ENCODE data around the gene TTLL6.
"Not testable (repeated sequence)": the region's sequence is repeated elsewhere in the genome, so short reads cannot be mapped to it uniquely, and the experiment has no call there.

TTLL6 gene

DNA sequence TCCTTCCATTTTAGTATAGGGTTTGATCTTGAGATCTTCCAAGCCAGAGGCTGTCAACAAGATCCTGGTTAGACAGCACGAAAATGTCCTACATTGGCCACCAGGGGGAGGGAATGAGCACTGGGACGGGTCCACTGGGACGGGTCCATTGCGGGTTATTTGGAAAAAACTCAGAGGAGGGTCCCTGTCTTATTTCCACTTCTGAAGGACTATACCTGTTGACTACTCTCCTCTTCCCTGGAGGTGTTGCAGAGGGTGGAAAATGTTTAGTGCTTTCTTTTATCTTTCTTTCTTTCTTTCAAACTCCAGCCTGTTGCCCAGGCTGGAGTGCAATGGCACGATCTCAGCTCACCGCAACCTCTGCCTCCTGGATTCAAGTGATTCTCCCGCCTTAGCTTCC is 2.5 kb downstream of the TTLL6 start:
- DNase-seq = peak; percentile 56 to 68

DNA sequence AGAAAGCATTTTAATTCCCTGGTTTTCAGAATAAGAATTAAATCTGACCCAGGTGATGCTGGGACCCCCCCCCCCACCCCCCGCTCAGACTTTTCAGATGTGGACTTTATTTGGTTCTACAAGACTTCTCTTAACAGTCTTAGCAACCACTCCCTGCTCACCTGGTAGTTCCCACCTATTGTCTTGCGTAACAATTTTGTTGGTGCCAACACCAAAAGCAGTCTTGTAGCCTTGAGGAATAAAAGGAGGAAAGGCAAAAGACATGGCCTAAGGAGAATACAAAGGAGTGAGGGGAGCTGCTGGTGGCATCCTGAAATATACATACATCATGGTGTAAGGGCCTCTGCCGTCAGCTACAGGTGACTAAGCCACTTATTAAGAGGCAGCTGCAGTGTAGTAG is 5.0 kb downstream of the TTLL6 start:
- no peak for DNase-seq

DNA sequence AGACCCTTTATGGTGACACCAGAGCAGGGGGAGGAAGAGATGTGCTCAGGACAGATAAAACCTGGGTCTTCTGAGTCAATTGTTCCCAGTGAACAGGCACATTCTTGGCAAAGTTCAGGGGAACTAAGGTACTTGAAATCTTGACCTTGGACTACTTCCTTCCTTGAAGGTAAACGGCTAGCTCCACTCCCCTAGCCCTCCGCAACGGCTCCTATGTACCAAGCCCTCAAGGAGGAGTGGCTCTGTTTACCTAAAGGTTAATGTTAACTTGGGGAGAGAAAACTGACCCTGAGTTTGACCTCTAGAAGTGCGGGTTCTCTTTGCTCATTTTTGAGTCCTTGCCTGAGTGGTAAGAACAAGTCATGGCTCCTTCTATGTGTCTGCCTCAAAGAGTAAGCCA is 7.8 kb downstream of the TTLL6 start:
- no peak for DNase-seq

DNA sequence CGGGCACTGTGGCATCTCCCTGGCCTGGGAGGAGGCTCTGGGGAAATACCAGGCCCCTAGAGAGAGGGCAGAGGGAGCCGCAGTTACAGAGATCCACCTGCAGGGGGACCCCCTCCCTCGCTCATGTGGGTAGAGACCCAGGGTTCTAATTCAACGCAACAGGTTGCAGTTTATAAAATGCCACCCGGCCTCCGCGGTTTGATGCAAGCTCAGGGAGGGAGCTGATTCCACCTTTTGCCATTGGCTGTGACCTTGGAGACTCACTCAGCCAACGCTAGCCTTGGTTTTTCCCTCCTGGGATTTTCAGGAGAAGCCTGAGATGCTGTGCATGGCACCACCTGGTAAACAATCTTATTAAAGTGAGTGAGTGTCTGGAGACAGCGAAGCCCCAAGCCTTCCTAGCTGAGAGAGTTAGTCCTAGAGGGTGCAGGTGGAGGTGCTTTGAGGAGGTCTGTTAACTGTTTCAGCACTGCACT is 12.1 kb downstream of the TTLL6 start:
- peak; percentile 55 to 71 for DNase-seq

DNA sequence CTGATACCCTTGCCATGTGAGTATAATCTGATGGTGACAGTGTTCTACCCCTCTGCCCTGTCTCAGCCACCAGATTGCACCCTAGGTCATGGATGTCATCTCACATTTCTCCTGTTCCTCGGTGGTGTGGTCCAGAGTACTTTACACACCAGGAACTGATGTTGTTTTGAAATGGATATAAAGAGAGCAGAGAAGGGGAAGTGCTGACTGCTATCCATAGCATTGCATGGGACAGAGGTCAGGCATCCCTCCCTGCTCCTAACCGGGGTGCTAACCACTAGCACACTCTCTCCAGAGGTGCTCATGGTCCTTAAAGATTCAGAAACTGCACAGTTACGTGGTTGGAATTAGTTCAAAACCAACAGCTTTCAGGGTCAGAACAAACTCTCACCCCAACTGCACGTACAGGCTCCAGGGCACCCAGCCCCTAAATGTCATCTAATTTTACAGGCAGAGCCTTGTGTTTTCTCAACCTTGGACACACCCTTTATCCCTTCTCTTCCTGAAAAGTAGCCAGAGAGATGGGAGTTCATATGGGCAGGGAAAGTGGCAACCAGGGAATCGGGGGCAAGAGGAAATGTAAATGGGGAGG is 16.3 kb downstream of the TTLL6 start:
- DNase-seq = no peak

DNA sequence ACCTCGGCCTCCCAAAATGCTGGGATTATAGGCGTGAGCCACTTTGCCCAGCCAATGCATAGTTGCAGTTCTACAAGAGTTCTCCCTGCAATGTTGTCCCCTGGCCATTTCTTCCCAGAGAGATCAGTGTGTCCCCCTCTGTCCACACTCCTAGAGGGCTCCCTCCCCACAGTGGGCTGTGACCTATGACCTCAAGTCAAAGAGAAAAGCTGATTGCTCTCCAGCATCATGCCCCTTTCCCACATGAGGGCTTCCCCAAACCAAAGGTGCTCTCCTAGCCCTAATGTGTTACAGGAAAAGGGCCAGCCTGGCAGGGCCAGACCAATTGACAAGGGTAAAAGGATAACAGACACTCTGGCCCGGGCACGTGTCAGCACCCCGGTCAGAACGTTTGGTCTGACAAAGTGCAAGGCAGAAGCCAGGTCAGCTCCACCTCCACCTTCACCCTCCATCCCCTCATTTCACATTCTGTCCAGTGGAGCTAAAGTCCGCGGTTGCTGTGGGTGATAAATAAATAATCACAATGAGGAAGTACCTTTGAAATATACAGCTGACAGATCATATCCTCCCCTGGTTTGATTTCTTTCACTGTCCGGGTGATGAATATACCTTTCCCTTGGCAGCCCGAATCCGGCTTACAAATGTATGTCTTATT is 17.8 kb downstream of the TTLL6 start:
- DNase-seq = no peak

DNA sequence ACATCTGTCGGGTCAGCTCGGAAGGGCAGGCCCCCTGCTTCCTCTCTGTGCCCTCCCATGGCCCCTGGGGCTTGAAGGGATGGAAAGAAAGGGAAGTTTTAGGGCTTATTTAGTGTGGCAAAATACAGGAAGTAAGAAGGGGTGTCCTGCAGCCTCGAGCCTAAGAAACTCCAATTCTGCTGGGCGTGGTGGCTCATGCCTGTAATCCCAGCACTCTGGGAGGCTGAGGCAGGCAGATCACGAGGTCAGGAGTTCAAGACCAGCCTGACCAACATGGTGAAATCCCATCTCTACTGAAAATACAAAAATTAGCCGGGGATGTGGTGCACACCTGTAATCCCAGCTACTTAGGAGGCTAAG is 20.9 kb downstream of the TTLL6 start:
- not testable (repeated sequence) for DNase-seq

DNA sequence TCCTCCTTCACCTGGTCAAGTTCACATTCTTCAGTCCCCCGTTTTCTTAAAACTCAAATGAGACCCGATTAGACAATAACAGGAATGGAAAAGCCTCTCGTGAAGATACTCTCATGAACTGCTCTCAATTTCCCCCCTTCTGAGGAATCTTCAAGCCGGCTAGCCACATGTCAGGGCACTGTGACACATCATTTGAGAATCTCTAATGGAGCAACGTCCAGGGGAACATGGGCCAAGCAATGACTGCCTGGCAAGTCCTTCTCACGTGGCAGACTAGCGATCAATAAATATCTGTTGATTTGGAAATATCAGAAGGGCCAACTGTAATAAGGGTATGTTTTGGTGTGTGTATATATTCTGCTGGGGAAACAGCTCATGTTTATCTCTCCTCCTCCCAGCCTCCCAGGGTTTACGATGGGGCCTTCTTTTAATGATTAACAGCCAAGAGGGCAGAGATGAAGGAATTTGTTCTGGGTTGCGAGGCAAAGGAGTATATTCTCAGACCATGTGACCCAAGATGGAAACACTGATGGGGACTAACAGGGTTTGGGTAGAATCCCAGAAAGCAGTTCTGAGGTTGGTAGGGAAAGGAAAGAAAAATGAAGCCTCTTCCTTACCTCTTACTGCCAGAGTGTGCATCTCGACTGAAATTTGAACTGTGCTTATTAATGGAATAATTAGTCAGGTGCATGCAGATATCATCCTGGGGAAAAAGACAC is 21.4 kb downstream of the TTLL6 start:
- DNase-seq = no peak

DNA sequence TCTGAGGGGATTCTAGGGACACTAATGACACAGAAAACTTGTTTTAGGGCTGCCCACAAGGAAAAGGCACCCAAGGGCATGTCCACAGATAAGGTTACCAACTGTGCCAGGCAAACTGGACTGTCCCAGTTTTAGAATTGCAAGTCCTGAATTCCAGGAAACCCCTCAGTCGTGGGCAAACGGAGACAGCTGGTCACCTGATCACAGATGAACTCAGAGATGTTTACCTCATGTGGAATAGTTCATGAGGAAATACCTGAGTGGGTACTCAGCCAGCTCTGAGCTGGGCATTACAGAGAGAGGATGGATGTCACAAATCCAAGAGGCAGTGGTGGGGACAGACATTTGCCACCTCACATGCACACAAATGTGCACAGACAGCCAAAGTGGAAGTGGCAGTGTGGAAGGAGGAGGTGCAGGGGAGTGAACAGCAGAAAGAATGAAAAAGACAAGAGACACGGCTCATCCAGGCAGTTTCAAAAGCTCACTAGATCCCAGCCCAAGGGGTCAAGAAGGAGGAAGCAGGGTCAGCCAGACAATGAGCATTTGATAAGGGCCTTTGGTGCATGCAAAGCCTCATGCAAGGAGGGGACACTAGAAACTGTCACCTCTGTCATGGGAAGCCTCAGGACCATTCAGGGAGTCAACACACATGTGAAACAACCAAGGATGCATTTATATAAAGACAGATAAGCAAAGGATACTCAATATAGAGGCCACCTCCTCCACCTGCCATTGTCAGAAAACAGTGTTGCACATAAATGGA is 24.8 kb downstream of the TTLL6 start:
- no peak for DNase-seq

DNA sequence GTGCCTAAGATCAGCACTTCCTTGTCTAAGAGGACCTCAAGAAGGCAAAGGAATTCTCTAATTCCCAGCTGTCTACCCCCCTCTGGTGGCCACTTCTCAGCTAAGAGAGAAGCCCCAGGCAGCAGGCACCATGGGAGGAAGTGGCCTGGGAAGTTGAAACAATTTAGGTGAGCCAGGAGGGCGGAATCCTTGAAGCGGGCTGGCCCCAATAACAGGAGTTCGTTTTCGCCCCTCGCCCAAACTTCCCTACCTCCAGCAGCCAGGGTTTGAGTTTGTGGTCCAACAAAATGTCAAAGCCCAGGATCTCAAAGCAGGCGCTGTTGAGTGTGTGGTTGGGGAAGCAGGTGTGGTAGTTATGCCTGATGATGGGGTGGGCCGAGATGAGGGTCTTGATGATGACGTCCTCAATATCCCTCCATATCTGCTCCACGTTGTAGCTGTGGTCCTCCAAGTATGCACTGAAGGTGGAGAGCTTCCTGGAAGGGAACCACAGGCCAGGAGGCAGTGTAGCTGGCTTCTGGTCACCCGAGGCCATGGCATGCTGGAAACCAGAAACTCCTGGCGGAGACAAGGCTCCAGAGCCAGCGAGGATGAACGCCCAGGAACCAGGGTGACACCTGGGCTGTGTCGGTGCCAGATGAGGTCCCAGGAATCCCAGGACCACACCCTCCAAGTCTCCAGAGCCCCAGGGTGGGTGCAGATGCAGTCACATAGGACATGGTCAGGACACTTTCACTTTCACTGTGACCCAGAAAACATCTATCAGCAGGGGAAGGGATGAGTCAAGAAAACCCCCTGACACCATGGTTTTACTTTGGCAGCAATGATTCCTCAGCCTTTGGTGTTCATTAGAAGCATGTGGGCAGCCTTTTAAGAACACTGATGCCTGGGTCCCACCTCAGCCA is 25.6 kb downstream of the TTLL6 start:
- peak in 1 of 2 donors; percentile 13 for DNase-seq

DNA sequence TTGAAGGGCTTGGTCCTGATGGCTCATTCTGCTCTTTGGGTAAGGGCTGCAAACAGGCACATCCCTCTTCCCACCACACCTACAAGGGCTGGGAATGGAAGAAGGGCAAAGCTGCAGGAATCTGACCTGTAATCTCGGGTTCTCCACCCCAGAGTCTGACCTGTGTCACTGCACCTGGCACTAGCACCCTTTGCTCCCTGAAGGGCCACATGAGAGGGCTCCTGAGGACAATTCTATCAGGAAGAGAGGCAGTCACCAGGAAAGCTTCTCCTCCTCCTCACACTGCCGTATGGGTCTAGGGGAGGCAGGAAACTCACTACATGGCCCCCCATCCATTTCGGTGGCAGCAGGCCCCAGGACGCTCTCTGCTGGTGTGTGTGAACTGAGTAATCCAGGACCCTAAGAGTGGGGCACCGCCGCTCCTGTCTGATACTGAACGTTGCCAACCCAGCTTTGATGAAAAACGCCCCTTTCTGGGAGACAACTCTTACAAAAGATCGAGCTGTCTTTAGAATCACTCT is 26.4 kb downstream of the TTLL6 start:
- no peak for DNase-seq

DNA sequence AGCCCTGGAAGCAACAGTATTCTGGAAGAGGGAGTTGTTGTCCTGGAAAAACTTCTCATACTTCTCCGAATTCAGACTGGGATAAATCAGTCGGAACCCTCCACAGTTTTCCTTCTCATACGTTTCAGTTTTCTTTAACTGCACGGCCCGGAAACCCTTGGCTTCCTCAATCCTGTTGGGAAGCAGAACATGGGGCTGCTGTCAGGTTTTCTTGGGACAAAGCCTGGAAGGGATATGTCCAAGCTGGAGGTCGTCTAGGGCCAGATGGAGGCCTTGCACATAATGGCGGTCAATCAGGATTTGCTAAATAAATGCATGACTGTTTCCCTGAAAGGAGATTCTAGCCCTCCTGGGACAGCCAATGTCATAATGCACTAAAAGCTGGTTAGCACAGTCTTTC is 29.2 kb downstream of the TTLL6 start:
- no peak for DNase-seq

DNA sequence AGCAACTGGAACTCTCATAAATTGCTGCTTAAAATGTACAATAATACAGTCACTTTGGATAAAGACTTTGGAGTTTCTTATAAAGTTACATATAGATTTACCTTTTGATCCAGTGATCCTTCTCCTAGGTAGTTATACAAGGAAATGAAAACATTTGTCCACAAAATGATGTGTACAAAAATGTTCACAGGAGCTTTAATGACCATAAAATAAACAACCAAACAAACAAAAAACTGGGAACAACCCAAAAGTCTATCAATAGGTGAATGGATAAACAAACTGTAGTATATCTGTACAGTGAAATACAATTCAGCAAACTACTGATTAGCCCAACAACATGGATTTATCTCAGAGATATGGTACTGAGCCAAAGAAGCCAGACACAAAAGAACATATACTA is 37.6 kb downstream of the TTLL6 start:
- DNase-seq = no peak

DNA sequence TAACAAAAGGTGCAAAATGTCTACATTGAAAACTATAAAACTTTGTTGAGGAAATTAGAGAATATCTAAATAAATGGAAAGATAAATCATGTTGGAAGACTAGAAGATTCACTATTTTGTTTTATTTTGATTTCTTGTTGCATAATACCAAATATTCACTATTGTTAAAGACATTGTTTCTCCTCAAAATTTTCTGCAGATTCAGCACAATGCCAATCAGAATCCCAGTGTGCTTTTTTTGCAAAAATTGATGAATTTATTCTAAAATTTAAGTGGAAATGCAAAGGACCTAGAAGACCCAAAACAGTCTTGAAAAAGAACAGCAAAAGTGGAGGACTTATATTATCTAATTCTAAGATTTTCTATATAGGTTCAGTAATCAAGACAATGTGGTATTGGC is 40.4 kb downstream of the TTLL6 start:
- DNase-seq = no peak

DNA sequence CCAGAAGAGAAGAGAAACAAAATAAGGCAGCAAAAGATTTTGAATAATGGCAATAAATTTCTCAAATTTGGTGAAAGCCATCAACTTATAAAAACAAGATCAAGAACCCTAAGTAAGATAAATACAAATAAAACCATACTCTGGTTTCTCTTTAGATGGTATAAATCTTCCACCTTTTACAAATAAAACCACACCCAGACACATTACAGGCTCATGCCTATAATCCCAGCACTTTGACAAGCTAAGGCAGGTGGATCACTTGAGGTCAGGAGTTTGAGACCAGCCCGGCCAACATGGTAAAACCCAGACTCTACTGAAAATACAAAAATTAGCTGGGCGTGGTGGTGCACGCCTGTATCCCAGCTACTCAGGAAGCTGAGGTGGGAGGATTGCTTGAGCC is 43.8 kb downstream of the TTLL6 start:
- no peak for DNase-seq

DNA sequence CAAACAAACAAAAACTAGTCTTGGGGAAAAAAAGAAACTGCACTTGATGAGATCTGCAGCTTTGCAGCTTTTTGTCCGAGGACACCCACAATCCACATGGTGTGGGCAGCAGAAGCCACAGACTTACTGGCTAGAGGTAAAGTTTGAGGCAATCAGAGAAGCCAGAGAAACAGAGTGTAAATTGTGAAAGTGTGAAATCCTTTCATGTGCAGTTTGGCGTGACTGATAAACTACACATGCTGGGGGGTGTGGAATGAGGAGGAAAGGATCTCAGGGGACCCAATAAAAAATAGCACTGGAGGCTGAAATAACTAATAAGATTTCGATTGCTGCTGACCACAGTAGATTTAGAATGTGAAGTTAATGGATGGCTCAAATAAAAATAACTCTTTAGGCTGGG is 46.1 kb downstream of the TTLL6 start:
- no peak for DNase-seq

DNA sequence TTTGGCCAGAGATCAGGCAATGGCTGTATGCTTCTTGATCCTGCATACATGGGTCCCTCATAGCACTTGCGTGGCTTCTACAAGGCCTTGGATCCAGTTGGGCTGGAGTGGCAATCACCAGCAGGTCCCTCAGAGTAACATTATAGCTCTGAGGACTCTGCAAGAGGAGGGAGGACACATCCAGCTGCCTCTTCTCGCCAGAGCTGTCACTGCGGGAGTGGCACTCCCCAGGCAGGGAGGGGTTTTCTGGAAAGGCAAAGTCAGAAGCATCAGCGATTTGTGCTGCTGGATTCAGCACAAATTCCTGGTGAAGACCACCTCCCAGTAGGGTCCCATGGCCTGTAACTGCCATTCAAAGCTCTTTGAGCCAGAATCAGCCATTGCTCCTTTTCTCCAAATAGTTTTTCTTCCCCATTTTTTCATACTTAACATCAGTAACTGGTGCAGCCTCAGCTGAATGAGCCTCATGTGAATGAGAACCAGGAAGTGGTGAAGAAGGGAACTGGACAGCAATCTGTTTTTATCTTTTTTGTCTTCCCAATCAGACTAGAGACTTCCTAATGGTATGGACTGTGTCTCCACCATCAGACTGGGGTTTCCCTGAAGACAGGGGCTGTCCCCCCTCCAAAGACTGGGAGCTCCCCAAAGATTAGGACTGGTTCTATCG is 47.9 kb downstream of the TTLL6 start:
- DNase-seq = no peak

DNA sequence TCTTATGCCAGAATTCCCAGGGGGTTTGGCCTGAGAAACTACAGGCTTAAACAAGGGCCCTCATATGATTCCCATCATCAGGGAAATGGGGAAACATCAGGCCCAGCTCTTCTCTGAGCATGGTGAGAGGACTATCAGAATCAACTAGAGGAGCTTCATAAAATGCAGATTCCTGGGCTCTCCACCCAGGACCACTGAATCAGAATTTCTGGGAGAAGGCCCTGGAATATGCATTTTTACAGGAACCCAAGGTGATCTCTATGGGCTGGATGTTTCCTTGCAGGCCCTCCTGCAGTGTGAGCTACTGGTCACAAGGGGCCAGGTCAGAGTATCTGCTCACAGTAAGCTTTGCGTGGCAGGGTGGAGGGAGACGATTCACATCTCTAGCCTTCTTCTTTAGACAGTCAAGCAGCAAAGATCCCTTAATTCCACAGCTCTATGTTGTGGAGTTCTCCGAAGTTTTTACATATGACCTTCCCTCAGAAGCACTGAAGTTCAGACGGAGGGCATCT is 49.7 kb downstream of the TTLL6 start:
- DNase-seq = no peak

DNA sequence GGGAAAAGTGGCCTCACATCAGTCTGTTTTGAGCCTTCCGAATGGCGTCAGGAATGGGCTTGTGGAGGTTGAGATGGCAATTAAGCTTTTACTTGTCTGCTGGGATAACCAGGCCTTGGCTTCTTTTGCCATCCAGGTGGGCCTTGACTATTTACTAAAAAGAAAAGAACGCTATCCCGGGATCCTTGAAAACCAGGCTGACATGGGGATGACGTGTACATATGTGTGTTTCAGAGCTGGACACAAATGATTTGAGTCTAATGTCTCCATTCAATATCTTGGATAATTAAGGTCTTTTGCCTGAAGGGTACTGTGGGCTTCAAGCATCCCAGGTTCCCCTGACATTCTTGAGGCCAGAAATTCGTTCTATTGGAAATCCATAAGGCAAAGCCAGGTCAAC is 55.9 kb downstream of the TTLL6 start:
- no peak for DNase-seq

DNA sequence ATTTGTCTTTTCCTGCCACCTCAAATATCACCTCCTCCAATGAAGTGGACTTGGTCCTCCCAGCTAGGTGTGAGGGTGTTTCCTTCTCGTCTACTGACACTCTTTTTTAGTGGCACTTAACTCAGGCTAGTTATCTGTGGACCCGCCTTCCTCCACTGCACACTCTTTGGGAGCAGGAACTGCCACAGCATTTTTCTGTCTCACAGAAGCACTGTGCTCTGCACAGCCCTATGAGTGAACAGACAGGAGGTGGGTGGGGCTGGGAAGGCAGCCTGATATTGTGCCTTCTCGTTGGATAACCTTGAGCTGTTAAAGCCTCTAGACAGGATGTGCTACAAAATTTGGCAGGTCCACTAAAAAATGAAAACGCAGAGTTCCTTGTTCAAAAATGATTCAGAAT is 56.6 kb downstream of the TTLL6 start:
- DNase-seq = no peak

DNA sequence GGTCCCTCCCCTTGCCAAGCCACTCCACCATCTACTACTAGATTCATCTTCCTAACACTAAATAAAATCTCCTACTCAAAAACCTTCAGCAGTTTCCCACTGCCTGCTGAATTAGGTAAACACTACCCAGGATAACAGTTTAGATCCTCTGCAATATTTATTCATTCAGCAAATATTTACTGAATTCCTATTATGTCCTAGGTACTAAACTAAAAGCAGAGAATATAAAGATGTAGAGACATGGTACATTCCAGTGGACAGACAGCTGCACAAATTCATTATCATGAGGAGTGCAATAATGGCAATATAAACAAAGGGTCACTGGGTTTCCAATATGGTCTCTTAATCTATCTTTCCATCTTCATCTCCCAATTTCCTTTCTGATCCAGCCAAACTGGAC is 57.7 kb downstream of the TTLL6 start:
- DNase-seq = no peak

Data from CD4-positive, alpha-beta T cell treated with Interleukin-4 for 1 hour (primary cell).